ENCODE measurements around the gene IL25.

IL25 gene

DNA sequence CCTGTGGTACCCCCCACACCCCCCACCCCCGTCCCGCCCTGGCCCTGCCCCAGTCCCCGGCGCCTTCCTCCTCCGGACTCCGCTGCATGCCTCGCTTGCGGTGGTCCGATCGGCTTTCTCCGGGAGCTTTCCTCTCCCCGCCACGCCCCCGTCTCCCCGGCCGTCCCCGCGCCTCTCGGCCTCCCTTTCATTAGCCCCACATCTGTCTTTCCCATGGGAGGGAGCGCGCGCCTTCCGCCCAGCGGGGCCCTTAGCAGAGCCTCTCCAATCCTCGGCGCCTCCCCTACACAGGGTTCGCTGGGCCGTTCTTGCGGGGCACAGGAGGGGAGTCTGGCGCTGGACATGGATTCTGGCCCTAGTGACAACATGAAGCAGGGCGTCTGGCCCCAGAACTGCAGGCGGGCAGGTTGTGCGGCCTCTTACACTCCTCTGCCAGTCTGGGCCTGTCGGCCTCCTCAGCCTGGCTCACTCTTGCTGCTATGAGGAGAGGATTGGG, 6.1 kb upstream of the IL25 start:
- peak overlapping the region in 20 of 21 experiments; percentile 80 to 99 (median 96) for H3K27ac ChIP-seq
- peak overlapping the region; percentile 44 to 63 (median 51) for H3K4me3 ChIP-seq

DNA sequence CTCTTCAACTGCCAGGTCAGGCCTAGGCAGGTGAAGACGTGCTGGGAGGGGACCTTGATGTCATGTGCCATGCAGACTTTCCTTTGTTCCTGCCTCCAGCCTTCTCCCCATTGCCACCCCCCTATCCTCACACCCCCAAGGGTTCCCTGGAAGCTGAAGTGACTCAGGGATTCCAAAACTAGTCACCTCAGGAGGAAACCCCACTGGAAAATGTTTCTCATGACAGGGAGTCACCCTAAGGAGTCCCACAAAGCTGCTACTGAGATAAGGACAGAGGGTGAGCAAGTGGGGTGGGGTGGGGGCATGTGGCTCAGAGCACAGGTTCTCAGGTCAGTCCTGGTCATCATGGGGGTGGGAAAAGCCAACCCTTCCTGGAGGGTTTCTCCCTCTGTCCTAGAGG, 2.4 kb upstream of the IL25 start:
- H3K4me3 ChIP-seq = no peak overlapping the region
- peak overlapping the region in 4 of 21 experiments; percentile 16 to 52 (median 26) for H3K27ac ChIP-seq

DNA sequence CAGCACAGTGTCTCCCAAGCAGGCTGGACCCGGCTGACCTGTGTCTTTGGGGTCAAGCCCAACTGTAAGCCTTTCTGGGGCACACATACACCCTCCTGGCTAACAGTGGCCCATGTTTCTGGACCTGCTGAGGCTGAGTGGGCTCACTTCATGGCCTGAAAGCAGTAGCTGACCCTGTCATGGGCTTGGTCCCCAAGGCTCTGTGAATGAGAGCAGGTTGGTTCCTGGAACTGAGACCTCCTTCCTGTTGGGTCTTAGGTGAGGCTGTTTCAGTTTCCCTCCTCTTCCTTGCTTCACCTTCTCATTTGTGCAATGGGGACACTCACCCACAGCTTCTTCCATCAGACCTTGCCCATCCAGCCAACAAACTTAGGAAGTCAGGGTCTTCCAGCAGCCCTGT, 744 bp upstream of the IL25 start:
- Histone ChIP-seq H3K4me3 (no peak overlapping the region), H3K27ac (no peak overlapping the region)

DNA sequence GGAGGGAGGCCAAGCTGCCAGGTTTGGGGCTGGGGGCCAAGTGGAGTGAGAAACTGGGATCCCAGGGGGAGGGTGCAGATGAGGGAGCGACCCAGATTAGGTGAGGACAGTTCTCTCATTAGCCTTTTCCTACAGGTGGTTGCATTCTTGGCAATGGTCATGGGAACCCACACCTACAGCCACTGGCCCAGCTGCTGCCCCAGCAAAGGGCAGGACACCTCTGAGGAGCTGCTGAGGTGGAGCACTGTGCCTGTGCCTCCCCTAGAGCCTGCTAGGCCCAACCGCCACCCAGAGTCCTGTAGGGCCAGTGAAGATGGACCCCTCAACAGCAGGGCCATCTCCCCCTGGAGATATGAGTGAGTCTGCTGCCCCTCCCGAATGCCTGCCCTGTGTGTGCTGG, 432 bp downstream of the IL25 start:
- Histone ChIP-seq H3K27ac (no peak overlapping the region), H3K4me3 (no peak overlapping the region)

DNA sequence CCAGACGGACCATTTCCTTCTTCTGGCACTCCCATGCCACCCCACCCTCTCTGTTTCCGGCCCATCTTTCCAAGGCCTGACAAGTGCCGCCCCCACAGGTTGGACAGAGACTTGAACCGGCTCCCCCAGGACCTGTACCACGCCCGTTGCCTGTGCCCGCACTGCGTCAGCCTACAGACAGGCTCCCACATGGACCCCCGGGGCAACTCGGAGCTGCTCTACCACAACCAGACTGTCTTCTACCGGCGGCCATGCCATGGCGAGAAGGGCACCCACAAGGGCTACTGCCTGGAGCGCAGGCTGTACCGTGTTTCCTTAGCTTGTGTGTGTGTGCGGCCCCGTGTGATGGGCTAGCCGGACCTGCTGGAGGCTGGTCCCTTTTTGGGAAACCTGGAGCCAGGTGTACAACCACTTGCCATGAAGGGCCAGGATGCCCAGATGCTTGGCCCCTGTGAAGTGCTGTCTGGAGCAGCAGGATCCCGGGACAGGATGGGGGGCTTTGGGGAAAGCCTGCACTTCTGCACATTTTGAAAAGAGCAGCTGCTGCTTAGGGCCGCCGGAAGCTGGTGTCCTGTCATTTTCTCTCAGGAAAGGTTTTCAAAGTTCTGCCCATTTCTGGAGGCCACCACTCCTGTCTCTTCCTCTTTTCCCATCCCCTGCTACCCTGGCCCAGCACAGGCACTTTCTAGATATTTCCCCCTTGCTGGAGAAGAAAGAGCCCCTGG, 3.1 kb downstream of the IL25 start:
- H3K4me3 ChIP-seq = no peak overlapping the region
- H3K27ac ChIP-seq = no peak overlapping the region

DNA sequence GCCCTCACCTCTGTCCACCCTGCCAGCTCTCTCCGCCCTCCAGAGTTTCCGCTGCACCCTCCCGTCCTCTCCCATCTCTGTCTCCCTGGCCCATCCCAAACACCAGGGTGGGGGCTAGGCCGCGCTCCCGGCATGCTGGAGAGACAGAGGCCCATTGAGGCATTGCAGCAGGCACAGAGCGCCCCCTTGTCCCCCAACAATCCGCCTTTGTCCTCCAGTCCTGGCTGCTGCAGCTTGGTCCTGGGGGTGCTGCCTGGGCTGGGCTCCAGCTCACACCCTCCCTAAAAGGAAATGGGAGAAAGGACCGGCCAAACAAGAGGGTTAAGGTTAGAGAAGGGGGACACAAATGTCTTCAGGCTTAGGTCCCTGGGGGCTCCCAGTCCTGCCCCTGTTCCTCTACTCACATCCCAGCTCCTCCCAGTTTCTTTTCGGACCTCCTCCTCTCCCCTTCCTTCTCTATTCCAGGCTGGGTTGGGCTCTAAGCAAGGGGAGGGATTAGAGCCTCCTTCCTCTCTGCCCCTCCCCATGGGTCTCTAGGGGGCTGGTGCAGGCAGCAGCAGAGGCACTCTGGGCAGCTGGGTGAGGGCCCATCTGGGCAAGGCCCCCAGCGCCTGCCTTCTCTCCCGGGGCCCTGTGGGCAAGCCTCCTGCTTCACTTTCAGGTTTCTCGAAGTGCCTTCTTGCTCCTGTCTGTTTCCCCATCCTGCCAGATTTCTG, 4.0 kb downstream of the IL25 start, which contains the start of gene CMTM5:
CMTM5 (plus strand) TSS at position 565 of the 716 bp plus-strand sequence. CDS start 206 bp downstream, outside the sequence.
- no peak within 1 kb of the TSS for H3K27ac ChIP-seq
- H3K4me3 ChIP-seq = no peak within 1 kb of the TSS

DNA sequence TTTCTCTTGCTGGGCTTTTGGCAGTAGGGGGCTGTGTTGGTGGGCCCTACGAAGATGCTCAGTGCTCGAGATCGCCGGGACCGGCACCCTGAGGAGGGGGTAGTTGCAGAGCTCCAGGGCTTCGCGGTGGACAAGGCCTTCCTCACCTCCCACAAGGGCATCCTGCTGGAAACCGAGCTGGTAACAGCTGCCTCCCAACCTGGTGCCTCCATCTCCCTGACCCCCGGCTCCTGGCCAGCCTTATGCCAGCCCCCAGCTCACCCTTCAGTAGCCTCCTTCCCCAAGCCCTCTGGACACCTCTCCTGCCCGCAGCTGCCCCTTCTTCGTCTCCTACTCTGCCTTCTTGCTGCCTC, 4.6 kb downstream of the IL25 start:
- Histone ChIP-seq H3K27ac (no peak overlapping the region), H3K4me3 (no peak overlapping the region)

DNA sequence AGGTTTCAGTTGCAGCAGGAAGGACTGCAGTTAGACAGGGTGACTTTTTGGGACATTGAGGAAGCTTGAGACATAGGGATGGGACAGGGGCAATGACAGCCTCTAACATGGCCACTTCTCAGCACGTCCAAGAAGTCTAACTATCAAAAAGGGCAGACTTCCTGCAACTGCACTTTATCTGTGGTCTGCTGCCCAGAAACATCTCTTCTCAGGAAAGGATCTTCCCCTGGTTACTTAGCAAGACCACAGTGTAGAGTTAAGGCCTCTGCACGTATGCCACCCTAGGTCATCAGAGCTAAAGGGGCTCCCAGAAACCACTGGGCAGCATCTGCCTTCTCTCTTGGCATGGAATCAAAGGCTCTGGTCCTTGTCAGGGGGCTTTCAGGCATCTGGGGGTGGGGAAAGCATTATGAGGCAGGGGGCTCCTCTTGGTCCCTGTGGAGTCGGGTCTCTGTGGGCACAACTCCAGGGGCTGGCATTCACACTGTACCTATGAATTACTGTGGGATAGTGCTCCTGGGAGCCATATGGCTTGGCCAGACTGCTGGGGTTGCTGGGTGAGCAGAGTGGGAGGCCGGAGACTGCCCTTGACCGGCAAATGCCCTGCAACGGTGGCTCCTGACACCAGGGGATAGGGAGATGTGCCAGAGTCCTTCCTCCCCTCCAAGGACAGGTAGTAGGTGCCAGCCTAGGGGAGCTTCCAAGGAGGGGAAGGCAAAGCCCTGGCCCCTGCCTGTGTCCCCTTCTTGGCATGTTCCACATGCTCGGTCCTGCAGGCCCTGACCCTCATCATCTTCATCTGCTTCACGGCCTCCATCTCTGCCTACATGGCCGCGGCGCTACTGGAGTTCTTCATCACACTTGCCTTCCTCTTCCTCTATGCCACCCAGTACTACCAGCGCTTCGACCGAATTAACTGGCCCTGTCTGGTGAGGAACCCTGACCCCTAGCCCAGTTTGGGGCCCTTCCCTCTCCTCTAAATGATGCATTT, 5.3 kb downstream of the IL25 start:
- Histone ChIP-seq H3K27ac (no peak overlapping the region), H3K4me3 (no peak overlapping the region)

DNA sequence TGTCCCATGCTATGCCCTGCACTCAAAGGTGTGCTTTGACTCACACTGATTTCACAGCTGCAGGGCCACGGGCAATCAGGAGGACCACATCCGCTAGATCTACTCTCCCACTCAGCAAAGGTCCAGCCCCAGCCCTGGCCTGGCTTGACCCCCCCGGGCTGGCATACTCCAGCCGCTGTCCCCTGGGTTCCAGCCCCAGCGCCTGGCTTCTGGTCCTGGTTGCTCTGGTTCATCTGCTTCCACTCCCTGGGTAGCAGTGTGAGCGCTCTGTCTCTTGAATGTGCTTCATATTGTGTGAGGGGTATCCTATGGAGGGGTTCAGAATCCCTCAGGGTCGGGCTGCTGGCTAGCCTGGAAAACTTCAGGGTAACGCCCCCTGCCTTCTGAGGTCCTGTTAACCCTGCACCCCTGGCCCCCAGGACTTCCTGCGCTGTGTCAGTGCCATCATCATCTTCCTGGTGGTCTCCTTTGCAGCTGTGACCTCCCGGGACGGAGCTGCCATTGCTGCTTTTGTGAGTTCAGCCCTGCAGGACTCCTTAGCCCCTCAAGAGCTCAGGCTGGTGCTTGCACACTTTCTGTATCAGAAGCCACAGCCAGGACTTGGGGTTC, 6.1 kb downstream of the IL25 start:
- Histone ChIP-seq H3K4me3 (no peak overlapping the region), H3K27ac (no peak overlapping the region)

DNA sequence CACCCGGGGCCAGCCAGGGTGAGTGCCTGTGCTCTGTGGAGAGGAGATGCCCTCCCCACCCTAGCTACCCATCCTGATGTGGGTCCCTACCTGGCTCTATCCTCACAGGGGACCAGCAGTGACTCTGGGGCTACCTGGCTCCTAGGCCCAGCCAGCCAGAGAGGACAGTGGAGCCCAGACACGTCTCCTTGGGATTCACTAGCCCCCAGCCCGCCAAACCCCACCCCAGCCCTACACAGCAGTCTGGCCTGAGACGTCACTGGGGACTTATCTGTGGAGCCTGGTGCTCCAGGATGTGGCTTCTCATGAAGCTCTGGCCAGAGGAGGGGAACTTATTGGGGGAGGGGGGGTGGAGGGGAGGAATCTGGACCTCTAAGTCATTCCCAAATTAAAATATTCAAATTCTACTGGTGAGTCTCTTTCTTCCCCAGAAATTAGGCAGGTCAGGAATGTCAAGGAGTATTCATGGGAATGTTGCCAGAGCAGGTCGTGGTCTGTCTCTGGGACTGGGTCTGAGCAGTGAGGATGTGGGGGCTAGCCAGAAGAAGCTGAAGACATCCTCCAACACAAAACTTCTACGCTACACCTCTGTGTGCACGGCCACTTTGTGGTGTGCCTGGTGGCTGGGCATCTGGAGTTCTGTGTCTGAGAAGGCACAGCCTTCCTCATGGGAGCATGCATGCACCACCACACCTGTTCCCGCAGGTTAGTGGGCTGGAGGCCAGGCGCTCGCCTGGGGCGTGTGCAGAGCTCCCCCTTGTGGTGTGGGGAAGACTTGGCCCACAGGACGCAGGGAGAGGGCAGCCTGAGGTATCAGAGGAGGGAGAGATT, 7.0 kb downstream of the IL25 start:
- H3K4me3 ChIP-seq = no peak overlapping the region
- H3K27ac ChIP-seq = no peak overlapping the region

DNA sequence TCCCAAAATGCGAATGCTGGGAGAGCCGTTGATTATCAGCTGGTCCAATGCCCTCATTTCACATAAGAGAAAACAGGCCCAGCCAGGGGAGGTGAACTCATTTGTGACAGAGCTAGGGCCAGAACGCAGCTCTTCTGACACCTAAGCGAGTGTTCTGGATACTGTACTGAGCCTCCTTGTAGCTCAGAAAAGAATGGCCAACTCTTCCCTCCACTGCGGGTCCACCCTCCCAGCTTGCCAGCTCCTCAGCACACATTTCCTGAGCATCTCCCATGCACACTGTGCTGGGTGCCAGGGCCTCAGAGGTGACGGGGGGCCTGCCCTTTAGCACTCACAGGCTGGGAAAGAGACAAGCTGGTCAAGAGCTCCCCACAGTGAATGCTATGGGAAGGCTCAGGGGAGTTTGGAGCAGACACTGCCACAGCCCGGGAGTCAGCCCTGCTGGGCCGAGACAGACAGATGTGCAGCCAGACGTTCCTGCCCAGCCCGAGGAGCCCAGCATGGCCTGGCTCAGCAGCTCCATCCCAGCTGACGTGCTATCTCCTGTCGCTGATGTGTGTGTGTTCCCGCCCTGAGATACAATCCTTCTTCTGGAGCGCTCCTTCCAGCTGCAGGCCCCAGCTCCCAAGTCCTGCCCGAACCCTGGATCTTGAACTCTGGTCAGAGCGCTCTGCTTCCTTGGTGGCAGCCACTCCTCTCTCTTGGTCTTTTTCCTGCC, 7.7 kb downstream of the IL25 start:
- Histone ChIP-seq H3K27ac (no peak overlapping the region), H3K4me3 (no peak overlapping the region)

DNA sequence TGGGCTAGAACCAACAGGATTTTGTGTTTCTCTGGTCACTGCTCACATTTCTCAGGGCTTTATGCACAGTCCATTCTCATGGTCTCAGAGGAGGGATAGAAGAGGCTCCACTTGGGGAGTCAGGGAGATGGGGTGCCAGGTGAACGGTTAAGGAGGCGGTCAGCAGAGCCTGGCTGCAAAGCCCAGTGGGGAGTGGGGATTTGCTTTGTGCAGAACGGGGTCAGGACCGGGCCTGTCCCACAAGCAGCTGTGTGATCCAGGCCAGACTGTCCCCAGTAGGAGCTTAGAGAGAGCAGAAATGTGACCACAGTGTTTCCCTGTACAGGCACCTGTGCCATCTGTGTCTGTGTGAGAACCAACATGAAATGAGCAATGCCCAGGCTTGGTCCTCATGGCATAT, 8.4 kb downstream of the IL25 start:
- H3K27ac ChIP-seq = no peak overlapping the region
- H3K4me3 ChIP-seq = no peak overlapping the region

DNA sequence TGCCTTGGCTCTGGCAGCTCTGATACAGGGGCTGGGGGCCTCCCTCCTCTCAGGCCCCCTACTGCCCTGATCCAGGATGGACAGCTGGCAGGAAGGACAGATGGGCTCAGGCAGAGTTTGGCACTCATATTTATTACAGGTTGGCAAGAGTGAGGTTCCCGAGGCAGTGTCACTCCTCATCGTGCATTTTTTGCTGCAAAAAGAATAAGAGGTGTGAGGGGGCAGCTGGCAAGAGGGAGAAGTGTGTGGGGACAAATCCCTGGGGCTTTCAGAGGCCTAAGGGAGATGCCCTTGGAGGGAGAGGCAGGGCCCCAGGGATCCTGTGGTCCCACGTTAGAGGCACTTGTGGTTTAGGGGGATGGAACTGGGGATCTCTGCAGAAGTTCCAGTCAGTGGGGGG, 9.3 kb downstream of the IL25 start:
- Histone ChIP-seq H3K27ac (no peak overlapping the region), H3K4me3 (no peak overlapping the region)

DNA sequence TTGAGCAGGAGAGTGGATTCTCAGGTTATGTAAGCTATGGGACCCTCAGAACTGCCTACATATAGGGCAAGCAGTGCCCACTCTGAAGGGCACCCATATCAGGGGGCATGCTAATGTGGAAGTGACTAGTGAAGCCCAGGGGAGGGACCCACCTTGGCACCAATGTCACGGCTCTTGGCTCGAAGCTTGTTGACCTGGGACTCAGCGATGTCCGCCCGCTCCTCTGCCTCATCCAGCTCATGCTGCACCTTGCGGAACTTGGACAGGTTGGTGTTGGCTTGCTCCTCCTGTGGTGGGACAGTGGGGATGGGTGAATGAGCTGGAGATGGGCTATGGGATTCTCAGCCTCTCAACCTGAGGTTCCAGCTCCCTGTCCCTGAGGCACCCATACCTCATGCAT, 9.7 kb downstream of the IL25 start:
- no peak overlapping the region for H3K4me3 ChIP-seq
- no peak overlapping the region for H3K27ac ChIP-seq

DNA sequence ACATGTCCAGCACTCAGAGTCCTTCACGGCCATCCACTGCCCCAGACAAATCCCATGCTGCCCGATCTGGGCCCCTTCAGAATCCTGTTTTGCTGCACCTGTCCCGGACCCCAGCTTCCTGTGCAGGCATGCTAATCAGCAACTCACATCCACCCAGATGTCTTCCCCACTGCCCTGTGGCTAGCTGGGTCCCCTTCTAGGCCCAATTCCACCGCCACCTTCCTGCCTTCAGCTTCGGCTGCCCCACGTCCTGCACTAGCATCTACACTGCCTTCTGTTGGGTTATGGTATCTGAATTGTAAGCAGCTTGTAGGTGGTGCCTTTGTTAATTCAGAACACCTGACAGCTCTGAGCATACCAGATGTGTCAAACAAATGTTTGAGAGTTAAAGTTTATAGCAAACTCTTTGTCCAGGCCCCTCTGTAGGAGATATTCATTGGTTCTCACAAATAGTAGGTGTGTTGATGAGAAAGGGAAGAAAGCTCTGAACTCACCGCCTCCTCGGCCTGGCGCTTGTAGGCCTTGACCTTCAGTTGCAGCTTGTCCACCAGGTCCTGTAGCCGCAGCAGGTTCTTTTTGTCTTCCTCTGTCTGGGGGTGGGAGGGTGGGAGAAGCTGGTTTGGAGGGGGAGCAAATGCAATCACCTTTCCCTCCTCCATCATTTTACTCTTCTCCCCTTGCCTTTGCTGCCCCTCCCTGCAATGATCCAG, 10.3 kb downstream of the IL25 start:
- H3K4me3 ChIP-seq = no peak overlapping the region
- no peak overlapping the region for H3K27ac ChIP-seq

DNA sequence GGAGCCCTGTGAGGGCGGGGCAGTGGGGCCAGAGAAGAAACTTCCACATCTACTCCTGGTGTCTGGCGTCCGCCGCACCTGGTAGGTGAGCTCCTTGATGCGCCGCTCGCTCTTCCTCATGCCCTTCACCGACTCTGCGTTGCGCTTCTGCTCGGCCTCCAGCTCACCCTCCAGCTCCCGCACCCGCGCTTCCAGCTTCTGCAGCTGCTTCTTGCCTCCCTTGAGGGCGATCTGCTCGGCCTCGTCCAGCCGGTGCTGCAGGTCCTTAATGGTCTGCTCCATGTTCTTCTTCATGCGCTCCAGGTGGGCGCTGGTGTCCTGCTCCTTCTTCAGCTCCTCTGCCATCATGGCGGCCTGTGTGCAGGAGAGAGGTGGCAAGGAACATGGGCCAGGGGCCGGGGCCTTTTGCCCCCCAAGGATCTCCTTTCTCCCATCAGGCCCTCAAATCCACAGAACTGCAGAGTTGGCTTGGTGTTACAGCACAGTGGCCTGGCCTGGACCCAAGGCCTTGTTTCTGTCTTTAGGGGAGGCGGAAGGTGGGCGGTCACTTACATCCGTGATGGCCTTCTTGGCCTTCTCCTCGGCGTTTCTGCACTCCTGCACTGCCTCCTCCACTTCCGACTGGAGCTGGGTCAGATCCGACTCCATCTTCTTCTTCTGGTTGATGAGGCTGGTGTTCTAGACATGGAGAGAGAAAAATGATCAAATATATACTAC, 11.9 kb downstream of the IL25 start:
- no peak overlapping the region for H3K27ac ChIP-seq
- H3K4me3 ChIP-seq = no peak overlapping the region

DNA sequence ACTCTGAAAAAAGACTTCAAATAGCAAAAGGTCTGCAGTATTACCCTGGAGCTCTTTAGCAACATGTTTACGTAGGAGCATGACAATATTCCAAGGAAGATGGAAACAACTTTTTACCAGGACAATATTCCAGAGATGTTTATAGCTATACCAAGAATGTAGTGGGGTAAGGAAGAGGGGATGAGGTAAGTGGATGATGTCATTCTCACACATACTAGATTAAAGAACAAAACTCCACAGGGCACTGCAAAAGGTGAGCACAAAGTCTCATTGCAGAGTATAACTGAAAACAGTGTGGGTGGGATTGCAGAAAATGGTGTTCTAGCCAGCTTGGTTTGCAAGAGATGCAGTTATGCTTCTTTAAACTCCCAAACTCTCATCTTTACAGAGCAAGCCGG, 12.6 kb downstream of the IL25 start:
- no peak overlapping the region for H3K27ac ChIP-seq

More for the DNA sequence above, 12.6 kb downstream of the IL25 start:
- H3K4me3 ChIP-seq = no peak overlapping the region
